ENCODE measurements around the gene RENBP.
A peak's percentile ranks its signal among the peaks of the same experiment; 100 is the strongest.

RENBP gene

DNA sequence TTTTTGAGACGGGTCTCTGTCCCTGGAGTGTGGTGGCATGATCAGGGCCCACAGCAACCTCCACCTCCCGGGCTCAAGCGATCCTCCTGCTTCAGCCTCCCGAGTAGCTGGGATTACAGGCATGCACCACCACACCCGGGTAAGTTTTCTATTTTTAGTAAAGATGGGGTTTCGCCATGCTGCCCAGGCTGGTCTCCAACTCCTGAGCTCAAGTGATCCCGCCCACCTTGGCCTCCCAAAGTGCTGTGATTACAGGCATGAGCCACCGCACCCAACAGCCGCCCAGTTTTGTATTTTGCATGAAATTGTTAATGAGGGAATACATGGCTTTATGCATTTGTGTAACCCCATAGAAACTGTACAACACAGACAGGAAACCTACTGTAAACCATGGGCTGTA is 15.6 kb downstream of the RENBP start:
- Histone ChIP-seq H3K9me3 (no peaks in the 10 kb centered on the region), H3K9ac (peak overlapping the region; percentile 65), H3K27ac (peak overlapping the region; percentile 72), H3K27me3 (peaks cover 61% of the 10 kb centered on the region), H3K4me3 (peak overlapping the region; percentile 70), H3K4me1 (peaks cover 79% of the 10 kb centered on the region), H3K36me3 (peaks cover 41% of the 10 kb centered on the region), H4K20me1 (peaks cover 98% of the 10 kb centered on the region), H3K4me2 (peak overlapping the region; percentile 99)
- no peak for TF ChIP-seq Cebpa-rat (IDR thresholded peaks at IDR 0.05)

DNA sequence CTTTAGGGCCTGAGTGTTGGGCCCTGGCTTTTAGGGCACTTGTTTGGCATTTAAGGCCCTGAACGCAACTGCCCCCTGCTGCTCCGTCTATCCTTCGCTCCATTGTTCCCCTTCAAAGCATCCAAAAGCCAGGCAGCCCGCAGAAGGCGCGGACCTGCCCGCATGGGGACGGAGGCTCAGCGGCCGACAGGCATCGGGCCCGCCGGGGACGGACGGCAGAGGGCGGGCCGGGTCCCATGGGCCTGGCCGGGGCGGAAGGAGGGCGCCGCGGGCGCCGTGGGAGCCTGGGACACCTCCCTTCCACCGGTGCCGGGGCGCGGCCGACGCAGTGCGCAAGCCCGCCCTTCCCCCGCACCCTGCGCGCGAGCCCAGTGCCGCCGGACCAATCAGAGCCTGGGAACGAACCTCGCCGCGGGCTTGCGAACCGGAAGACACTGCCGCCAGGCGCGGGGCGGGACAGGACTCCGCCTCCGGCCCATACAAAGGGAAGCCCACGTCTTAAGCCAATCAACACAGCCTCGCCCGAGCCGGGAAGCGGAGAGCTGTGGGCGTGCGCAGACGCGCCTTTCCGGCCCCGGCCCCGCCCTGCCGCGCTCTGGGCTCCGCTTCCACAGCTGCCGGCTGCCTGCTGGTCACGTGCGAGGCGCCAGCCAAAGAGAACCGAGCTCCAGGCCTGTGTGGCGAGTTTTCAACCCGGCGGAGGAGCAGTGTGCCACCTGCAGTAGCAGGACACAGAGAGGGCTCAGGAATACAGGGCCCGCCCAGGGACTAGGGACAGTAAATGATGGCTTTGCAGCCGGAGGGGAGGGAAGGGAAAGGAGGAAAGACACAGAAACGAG is 16.3 kb downstream of the RENBP start:
- H3K9ac ChIP-seq = peak overlapping the region; percentile 97
- peaks cover 61% of the 10 kb centered on the region for H3K27me3 ChIP-seq
- peak overlapping the region; percentile 99 for H3K27ac ChIP-seq
- no peak for TF ChIP-seq Cebpa-rat (IDR thresholded peaks at IDR 0.05)
- no peaks in the 10 kb centered on the region for H3K9me3 ChIP-seq
- H3K36me3 ChIP-seq = peaks cover 39% of the 10 kb centered on the region
- H3K4me1 ChIP-seq = peaks cover 79% of the 10 kb centered on the region
- peak overlapping the region; percentile 70 for H3K4me3 ChIP-seq
- H4K20me1 ChIP-seq = peaks cover 98% of the 10 kb centered on the region
- peak overlapping the region; percentile 99 for H3K4me2 ChIP-seq

DNA sequence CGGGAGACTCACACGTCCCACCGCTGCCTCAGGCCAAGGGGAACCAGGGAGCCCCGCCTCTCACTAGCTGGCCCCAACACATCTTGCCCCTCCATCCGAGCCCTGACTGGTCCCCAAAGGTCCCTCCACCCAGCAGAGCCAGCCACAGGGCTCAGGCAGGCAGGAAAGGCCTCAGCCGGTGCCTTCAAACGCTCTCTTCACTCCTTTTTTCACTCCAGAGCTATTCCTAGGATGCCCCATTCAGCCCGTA is 16.8 kb downstream of the RENBP start:
- H3K4me2 ChIP-seq = peak overlapping the region; percentile 99
- peak overlapping the region; percentile 70 for H3K4me3 ChIP-seq
- H4K20me1 ChIP-seq = peaks cover 98% of the 10 kb centered on the region
- no peaks in the 10 kb centered on the region for H3K9me3 ChIP-seq
- H3K36me3 ChIP-seq = peaks cover 34% of the 10 kb centered on the region
- peak overlapping the region; percentile 97 for H3K9ac ChIP-seq
- TF ChIP-seq Cebpa-rat (IDR thresholded peaks at IDR 0.05) = no peak
- H3K27me3 ChIP-seq = peaks cover 61% of the 10 kb centered on the region
- peak overlapping the region; percentile 99 for H3K27ac ChIP-seq
- peaks cover 84% of the 10 kb centered on the region for H3K4me1 ChIP-seq

DNA sequence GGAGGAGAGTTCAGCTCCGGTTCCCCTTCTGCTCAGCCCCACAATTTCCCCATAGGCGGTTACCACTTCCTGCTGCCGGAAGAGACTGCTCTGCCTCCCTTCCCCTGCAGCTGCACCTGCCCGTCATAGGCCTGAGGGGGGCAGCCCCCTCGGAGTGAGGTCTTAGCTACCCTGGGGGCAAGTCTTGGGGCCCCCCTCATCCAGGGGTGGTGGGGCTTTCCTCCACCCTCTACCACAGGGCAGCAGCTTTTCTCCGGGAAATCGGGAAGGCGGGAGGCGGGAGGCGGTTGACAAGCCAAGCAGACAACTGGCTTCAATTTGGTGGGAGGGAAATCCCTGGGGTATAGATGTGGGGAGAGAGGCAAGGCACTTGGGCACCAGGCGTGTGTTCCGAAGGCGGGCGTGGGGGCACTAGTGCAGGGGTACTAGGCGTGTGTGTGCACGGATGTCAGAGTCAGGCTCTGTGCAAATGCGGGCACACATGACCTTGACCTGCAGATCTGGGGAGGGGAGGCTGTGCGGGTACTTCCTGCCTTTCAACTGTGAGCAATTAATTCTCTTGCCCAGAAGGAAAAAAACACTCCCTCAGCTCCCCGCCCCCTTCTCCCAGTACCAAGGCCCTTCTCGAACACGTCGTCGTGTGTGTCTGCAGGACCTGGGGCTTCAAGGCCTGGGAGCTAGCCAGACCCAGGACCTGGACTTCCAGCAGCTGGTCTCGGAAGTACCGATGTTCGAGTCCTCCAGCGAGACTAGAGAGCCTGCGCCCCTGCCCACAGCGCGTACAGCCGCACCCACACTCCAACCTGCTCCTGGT is 17.4 kb downstream of the RENBP start:
- Histone ChIP-seq H3K4me1 (peaks cover 89% of the 10 kb centered on the region), H4K20me1 (peaks cover 98% of the 10 kb centered on the region)

DNA sequence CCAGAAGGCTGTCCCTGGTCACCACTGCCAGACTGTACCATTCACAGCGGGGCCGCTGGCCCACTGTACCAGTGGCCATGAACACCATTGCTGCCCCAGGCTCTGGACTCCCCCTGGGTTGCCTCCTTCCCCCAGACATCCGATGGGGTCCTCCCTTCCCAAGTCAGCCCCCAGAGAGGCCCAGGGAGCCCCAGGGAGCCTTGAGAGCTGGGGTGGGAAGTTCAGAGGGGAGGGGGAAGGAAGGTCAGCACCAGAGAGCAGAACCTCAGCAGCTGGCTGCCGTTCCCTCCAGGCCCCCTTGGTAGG is 17.9 kb downstream of the RENBP start:
- H3K4me3 ChIP-seq = peak overlapping the region; percentile 70
- H3K27me3 ChIP-seq = peaks cover 61% of the 10 kb centered on the region
- no peak for TF ChIP-seq Cebpa-rat (IDR thresholded peaks at IDR 0.05)
- peaks cover 26% of the 10 kb centered on the region for H3K36me3 ChIP-seq
- peak overlapping the region; percentile 97 for H3K9ac ChIP-seq
- H3K4me1 ChIP-seq = peaks cover 93% of the 10 kb centered on the region
- H4K20me1 ChIP-seq = peaks cover 98% of the 10 kb centered on the region
- no peaks in the 10 kb centered on the region for H3K9me3 ChIP-seq
- peak overlapping the region; percentile 99 for H3K4me2 ChIP-seq
- H3K27ac ChIP-seq = peak overlapping the region; percentile 99

More for the DNA sequence above, 17.4 kb downstream of the RENBP start:
- Histone ChIP-seq H3K27me3 (peaks cover 61% of the 10 kb centered on the region), H3K4me2 (peak overlapping the region; percentile 99), H3K4me3 (peak overlapping the region; percentile 70), H3K27ac (peak overlapping the region; percentile 99), H3K9ac (peak overlapping the region; percentile 97), H3K9me3 (no peaks in the 10 kb centered on the region), H3K36me3 (peaks cover 29% of the 10 kb centered on the region)
- TF ChIP-seq Cebpa-rat (IDR thresholded peaks at IDR 0.05) = no peak

DNA sequence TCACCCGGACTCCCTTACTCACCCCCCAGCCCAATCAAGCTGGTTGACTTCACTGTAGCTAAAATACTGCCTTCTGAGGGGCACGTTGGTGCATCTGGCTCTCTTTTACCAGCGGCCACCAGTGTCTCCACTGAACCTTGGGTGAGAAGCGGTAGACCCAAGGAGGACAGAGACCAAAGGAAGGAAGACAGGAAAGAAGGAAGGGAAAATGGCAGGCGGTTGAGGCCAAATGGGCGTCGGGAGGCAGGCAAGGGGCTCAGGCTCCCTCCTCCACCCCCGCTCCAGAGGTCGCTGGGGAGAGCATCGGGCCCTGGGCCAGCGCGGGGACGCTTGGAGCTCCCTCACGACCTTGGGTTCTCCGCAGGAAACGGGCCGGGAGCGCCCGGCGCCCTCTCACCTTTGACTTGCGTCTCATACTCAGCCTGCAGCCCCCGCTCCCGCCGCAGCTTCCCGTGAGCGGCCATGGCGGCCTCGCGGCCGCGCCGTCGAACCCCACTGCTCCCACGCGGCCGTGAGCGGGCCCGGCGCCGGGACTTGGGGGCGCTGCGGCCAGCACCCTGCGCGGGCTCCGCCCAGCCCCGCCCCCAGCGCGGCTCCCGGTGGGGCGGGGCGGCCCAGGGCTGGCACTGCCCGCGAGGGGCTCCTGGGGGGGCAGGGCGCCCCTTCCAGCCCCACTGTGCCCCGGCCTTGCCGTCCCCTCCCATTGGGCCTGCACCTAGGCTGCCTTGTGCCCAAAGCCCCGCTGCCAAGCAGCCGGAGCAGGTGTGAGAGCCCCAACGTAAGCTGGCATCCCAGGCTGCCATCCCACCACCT is 18.5 kb downstream of the RENBP start, which contains the start of gene ARHGAP4:
TSS of gene ARHGAP4 (minus strand) at position 526 of the 813 bp plus-strand sequence. CDS start at position 464, 62 bp downstream.
- peak within 1 kb of the TSS; percentile 70 for H3K4me3 ChIP-seq
- H3K27ac ChIP-seq = peak within 1 kb of the TSS; percentile 99
- H3K9me3 ChIP-seq = no peaks in the 10 kb centered on the region
- peak within 1 kb of the TSS; percentile 97 for H3K9ac ChIP-seq
- peaks cover 98% of the 10 kb centered on the region for H4K20me1 ChIP-seq
- peaks cover 61% of the 10 kb centered on the region for H3K27me3 ChIP-seq
- no peak for TF ChIP-seq Cebpa-rat (IDR thresholded peaks at IDR 0.05)
- peaks cover 95% of the 10 kb centered on the region for H3K4me1 ChIP-seq
- peak within 1 kb of the TSS; percentile 99 for H3K4me2 ChIP-seq
- peaks cover 26% of the 10 kb centered on the region for H3K36me3 ChIP-seq

DNA sequence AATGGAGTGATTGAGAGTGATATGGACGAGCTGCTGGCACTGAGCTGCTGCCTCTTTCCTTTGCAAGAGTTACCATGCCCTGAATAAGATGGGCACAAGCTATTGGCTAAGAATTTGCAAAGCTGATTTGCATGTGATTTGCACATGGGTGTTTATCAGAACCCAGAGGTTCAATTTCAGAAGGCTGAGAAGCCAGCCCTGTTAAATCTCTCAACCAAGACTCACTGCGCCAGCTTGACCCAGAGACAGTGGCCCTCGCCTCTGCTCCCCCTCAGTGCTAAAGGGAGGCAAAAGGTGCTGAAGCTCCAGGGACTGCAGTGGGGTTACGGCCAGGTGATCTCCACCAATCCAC is 19.1 kb downstream of the RENBP start:
- Histone ChIP-seq H3K36me3 (peaks cover 26% of the 10 kb centered on the region; the same call in 1 of the 2 replicates), H4K20me1 (peaks cover 98% of the 10 kb centered on the region), H3K9ac (peak overlapping the region; percentile 97), H3K4me2 (peak overlapping the region; percentile 99), H3K27me3 (peaks cover 61% of the 10 kb centered on the region), H3K4me1 (peaks cover 92% of the 10 kb centered on the region), H3K27ac (peak overlapping the region; percentile 99), H3K4me3 (peak overlapping the region; percentile 70), H3K9me3 (no peaks in the 10 kb centered on the region)
- no peak for TF ChIP-seq Cebpa-rat (IDR thresholded peaks at IDR 0.05)

DNA sequence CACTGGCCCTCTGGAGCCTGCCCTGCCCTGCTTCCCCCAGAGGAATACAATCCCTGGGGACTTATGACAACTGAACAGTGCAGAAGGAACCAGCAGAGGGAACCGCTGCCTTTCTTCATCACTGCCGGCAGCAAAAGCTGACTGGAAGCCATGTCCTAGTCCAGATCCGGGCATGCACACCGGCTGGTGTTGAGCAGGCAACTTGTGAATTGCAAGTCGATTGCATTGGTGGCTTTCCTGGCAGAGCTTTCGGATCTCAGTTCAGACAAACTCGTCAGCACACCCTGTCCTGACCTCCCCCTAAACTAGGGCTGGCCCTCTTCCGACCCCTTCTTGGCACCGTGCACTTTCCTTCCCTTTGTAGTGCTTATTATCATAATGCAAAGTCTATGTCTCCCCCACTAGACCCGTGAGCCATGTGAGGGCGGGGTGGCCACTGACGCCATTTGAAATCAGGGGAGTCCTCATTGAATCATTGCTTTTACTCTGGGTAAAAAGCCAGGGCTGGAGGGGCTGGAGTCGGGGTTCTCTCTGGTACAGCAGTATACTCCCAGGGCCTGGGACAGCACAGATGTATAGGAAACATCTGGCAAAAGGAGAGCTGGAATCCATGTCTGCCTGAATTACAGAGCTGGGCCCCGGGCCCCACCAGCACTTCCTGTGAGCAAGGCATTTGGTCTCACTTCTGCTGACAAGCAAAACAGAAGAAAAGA is 20.1 kb downstream of the RENBP start:
- Histone ChIP-seq H4K20me1 (peaks cover 98% of the 10 kb centered on the region), H3K9me3 (no peaks in the 10 kb centered on the region), H3K27ac (peak overlapping the region; percentile 99), H3K9ac (peak overlapping the region; percentile 97), H3K4me2 (peak overlapping the region; percentile 99), H3K4me1 (peaks cover 88% of the 10 kb centered on the region), H3K4me3 (peak overlapping the region; percentile 70), H3K27me3 (peaks cover 66% of the 10 kb centered on the region), H3K36me3 (peaks cover 24% of the 10 kb centered on the region)
- TF ChIP-seq Cebpa-rat (IDR thresholded peaks at IDR 0.05) = no peak

Data from BLaER1 (cell line).